HG02840 (cell line): Measurements from ENCODE around the gene BBS9.

ENCODE experiments used
- ATAC-seq: cut with Tn5 transposase; IDR thresholded peaks from one replicate; pipeline ENCODE4 v1.9.1; 2021; ENCODE audit warnings: mild to moderate bottlenecking, moderate library complexity, moderate number of reproducible peaks; ENCODE audit not compliant: unreplicated experiment, low FRiP score

The BBS9 gene

GRCh38 chr7:33581236-33581635, 451.9 kb downstream of the BBS9 start:
- no peak for ATAC-seq

- no peak for ATAC-seq
These were observed 452.7 kb downstream of the BBS9 start for GRCh38 chr7:33582104-33582503.

- no peak for ATAC-seq
These were observed 453.2 kb downstream of the BBS9 start for GRCh38 chr7:33582533-33582932.

GRCh38 chr7:33589911-33590310, 460.5 kb downstream of the BBS9 start:
- no peak for ATAC-seq

- ATAC-seq, result no peak
These were observed 461.6 kb downstream of the BBS9 start for GRCh38 chr7:33590916-33591315.

- ATAC-seq, result no peak
These were observed 462.1 kb downstream of the BBS9 start for GRCh38 chr7:33591490-33591889.

- no peak for ATAC-seq
These were observed 463.4 kb downstream of the BBS9 start for GRCh38 chr7:33592718-33593117.

GRCh38 chr7:33593611-33594010, 464.2 kb downstream of the BBS9 start:
- ATAC-seq, result no peak

GRCh38 chr7:33596686-33597085, 467.3 kb downstream of the BBS9 start:
- ATAC-seq, result no peak

- ATAC-seq, result no peak
These were observed 467.8 kb downstream of the BBS9 start for GRCh38 chr7:33597181-33597580.

- ATAC-seq, result no peak
These were observed 471.7 kb downstream of the BBS9 start for GRCh38 chr7:33601101-33601500.

GRCh38 chr7:33601884-33602283, 472.5 kb downstream of the BBS9 start:
- no peak for ATAC-seq

- no peak for ATAC-seq
These were observed 474.7 kb downstream of the BBS9 start for GRCh38 chr7:33604056-33604455.

GRCh38 chr7:33610918-33611317, 481.6 kb downstream of the BBS9 start:
- ATAC-seq, result no peak

- ATAC-seq, result no peak
These were observed 483.1 kb downstream of the BBS9 start for GRCh38 chr7:33612442-33612841.

GRCh38 chr7:33614357-33615117, 485.2 kb downstream of the BBS9 start:
- no peak for ATAC-seq

GRCh38 chr7:33616752-33617151, 487.4 kb downstream of the BBS9 start:
- no peak for ATAC-seq

GRCh38 chr7:33619264-33619663, 489.9 kb downstream of the BBS9 start:
- no peak for ATAC-seq

- no peak for ATAC-seq
These were observed 493.9 kb downstream of the BBS9 start for GRCh38 chr7:33623267-33623666.

GRCh38 chr7:33624215-33624614, 494.9 kb downstream of the BBS9 start:
- no peak for ATAC-seq

- no peak for ATAC-seq
These were observed 497.5 kb downstream of the BBS9 start for GRCh38 chr7:33626869-33627268.

- no peak for ATAC-seq
These were observed 498.4 kb downstream of the BBS9 start for GRCh38 chr7:33627741-33628140.

GRCh38 chr7:33628894-33629293, 499.5 kb downstream of the BBS9 start:
- no peak for ATAC-seq
